GM23338 (cell line): Measurements from ENCODE around the gene ZMAT5.

Experiments used
- CREB1 ChIP-seq: fragments of 250-450 bp; sonication (Bioruptor Pico); IDR thresholded peaks from 2 replicates; pipeline ENCODE4 v1.5.0; 2020; ENCODE audit warnings: low read depth, mild to moderate bottlenecking, moderate library complexity
- CTCF ChIP-seq, 2 experiments: fragments of 200-600 bp in 1 of 2; sonication (generic) in 1 of 2; conservative IDR thresholded peaks; 2 replicates each; pipeline versions ENCODE4 v1.5.1 to v1.6.1; 2016 to 2017; ENCODE audit warnings: antibody characterized with exemption in 2 of 2, low read depth in 2 of 2, mild to moderate bottlenecking in 2 of 2, moderate library complexity in 1 of 2
- EZH2 ChIP-seq: fragments of 200-600 bp; sonication (generic); IDR thresholded peaks from one replicate; pipeline ENCODE4 v1.8.0; 2017; ENCODE audit warnings: antibody characterized with exemption, mild to moderate bottlenecking, low read depth; ENCODE audit not compliant: unreplicated experiment
- EZH2phosphoT487 ChIP-seq: fragments of 200-600 bp; sonication (generic); IDR thresholded peaks from one replicate; pipeline ENCODE4 v1.8.1; 2018; ENCODE audit warnings: antibody characterized with exemption; ENCODE audit not compliant: unreplicated experiment
- JUNB ChIP-seq: IDR thresholded peaks from one replicate; pipeline ENCODE4 v1.6.1; 2016; ENCODE audit warnings: antibody characterized with exemption; ENCODE audit not compliant: unreplicated experiment
- POLR2AphosphoS5 ChIP-seq: IDR thresholded peaks from 2 replicates; pipeline ENCODE4 v1.6.1; 2016; ENCODE audit warnings: antibody characterized with exemption, low read depth
- REST ChIP-seq: IDR thresholded peaks from one replicate; pipeline ENCODE4 v1.6.1; 2018; ENCODE audit warnings: antibody characterized with exemption; ENCODE audit not compliant: unreplicated experiment
- ZNF114 ChIP-seq: fragments of 250-450 bp; sonication (Bioruptor Pico); IDR thresholded peaks from 2 replicates; pipeline ENCODE4 v1.5.0; 2020; ENCODE audit warnings: mild to moderate bottlenecking, moderate library complexity

GRCh38 chr22:29780748-29781676 lies 14.2 kb upstream of the ZMAT5 start:
- TF ChIP-seq REST (no peak), EZH2 (no peak), CTCF (conservative IDR thresholded peaks at IDR 0.05; ENCODE audit: low read depth in 2 of 2) (no peak), EZH2phosphoT487 (no peak), JUNB (no peak), ZNF114 (CRISPR knock-in tag) (no peak), POLR2AphosphoS5 (no peak), CREB1 (no peak)
